IMR-90 (cell line): ENCODE measurements around the gene PFKL. TPM values are rescaled to one million over a fixed set of nuclear protein-coding genes. Genes with fewer than 3 reads are reported as not detected.

ENCODE experiments used
- ATAC-seq: fragments of 200-7000 bp; cut with Tn5 transposase; 2 replicates; pipeline ENCODE4 v1.9.1; 2020; ENCODE audit warnings: low read depth, mild to moderate bottlenecking, moderate library complexity
- BruUV-seq: library from RNA; stranded (reverse); fragments of 400-500 nt; replicated peaks from 2 replicates; lab custom pipeline; 2021; lab: Mats Ljungman, UMichigan
- CTCF ChIA-PET: fragments of 300-600 bp; formaldehyde crosslinking; extraction: SDS; loops from one replicate; lab custom pipeline; 2021; ENCODE audit warnings: antibody characterized with exemption; lab: Yijun Ruan, JAX
- POLR2A ChIA-PET: fragments of 300-600 bp; sonication (Branson Sonifier 250); formaldehyde crosslinking; loops from one replicate; lab custom pipeline; 2022; ENCODE audit warnings: antibody characterized with exemption; ENCODE audit not compliant: unreplicated experiment; lab: Charles Lee
- DNase-seq: peaks from one replicate; pipeline ENCODE4 v3.0.0; 2013
- H2AFZ ChIP-seq: replicated peaks from 2 replicates; pipeline ENCODE3; 2013; ENCODE audit warnings: low read length, mild to moderate bottlenecking; ENCODE audit not compliant: poor library complexity
- H2AK5ac ChIP-seq: 2 replicates; pipeline ENCODE4 v1.6.1; 2013; ENCODE audit warnings: low read depth, low read length, inconsistent platforms
- H2AK9ac ChIP-seq: replicated peaks from 2 replicates; pipeline ENCODE3; 2013; ENCODE audit warnings: mild to moderate bottlenecking, low read depth, low read length, moderate library complexity; ENCODE audit not compliant: poor library complexity
- H2BK120ac ChIP-seq: 2 replicates; pipeline ENCODE4 v1.6.1; 2013; ENCODE audit warnings: low read depth, low read length, inconsistent platforms
- H2BK15ac ChIP-seq: 3 replicates; pipeline ENCODE4 v1.6.1; 2013; ENCODE audit warnings: low read depth, low read length, inconsistent platforms
- H2BK20ac ChIP-seq: 2 replicates; pipeline ENCODE4 v1.6.1; 2013; ENCODE audit warnings: low read depth, mild to moderate bottlenecking, inconsistent platforms, low read length, moderate library complexity
- H2BK5ac ChIP-seq: 2 replicates; pipeline ENCODE4 v1.6.1; 2013; ENCODE audit warnings: mild to moderate bottlenecking, low read depth, low read length, inconsistent platforms; ENCODE audit not compliant: poor library complexity, severe bottlenecking
- H3K14ac ChIP-seq: replicated peaks from 2 replicates; pipeline ENCODE4 v1.6.1; 2013; ENCODE audit warnings: low read depth, low read length, inconsistent platforms
- H3K18ac ChIP-seq: 2 replicates; pipeline ENCODE4 v1.6.1; 2013; ENCODE audit warnings: low read depth, low read length, control low read depth
- H3K23ac ChIP-seq: 2 replicates; pipeline ENCODE4 v1.6.1; 2013; ENCODE audit warnings: low read depth, low read length, inconsistent platforms
- H3K27ac ChIP-seq: 2 replicates; pipeline ENCODE4 v1.5.1; 2013; ENCODE audit warnings: mild to moderate bottlenecking, control low read depth, low read length; ENCODE audit not compliant: insufficient read depth
- H3K27me3 ChIP-seq: 2 replicates; pipeline ENCODE4 v1.6.1; 2013; ENCODE audit warnings: low read length; ENCODE audit not compliant: control insufficient read depth, insufficient read depth
- H3K36me3 ChIP-seq: 2 replicates; pipeline ENCODE4 v1.6.1; 2013; ENCODE audit warnings: low read length, mixed read lengths; ENCODE audit not compliant: control insufficient read depth, insufficient read depth
- H3K4ac ChIP-seq: 2 replicates; pipeline ENCODE4 v1.6.1; 2013; ENCODE audit warnings: low read depth, low read length, inconsistent platforms
- H3K4me1 ChIP-seq: 2 replicates; pipeline ENCODE4 v1.6.1; 2013; ENCODE audit warnings: low read length, mixed read lengths; ENCODE audit not compliant: control insufficient read depth, insufficient read depth
- H3K4me2 ChIP-seq: 2 replicates; pipeline ENCODE4 v1.6.1; 2013; ENCODE audit warnings: low read depth, mild to moderate bottlenecking, control low read depth, low read length, moderate library complexity
- H3K4me3 ChIP-seq: 2 replicates; pipeline ENCODE4 v1.5.1; 2013; ENCODE audit warnings: low read depth, mild to moderate bottlenecking, control low read depth, low read length, moderate library complexity; ENCODE audit not compliant: insufficient read depth
- H3K56ac ChIP-seq: 2 replicates; pipeline ENCODE4 v1.6.1; 2013; ENCODE audit warnings: low read length, inconsistent platforms; ENCODE audit not compliant: insufficient read depth; ENCODE audit errors: extremely low read depth
- H3K79me1 ChIP-seq, 2 experiments: 2 replicates each; pipeline ENCODE4 v1.6.1; 2013; ENCODE audit warnings: low read length in 2 of 2, inconsistent platforms in 1 of 2, low read depth in 1 of 2
- H3K9ac ChIP-seq: 2 replicates; pipeline ENCODE4 v1.6.1; 2013; ENCODE audit warnings: low read depth, low read length, control low read depth
- H3K9me1 ChIP-seq: 2 replicates; pipeline ENCODE4 v1.6.1; 2013; ENCODE audit warnings: low read length, inconsistent platforms; ENCODE audit not compliant: insufficient read depth
- H3K9me3 ChIP-seq: 2 replicates; pipeline ENCODE4 v1.6.1; 2013; ENCODE audit warnings: low read length; ENCODE audit not compliant: control insufficient read depth, insufficient read depth
- H4K20me1 ChIP-seq: 2 replicates; pipeline ENCODE4 v1.6.1; 2013; ENCODE audit warnings: low read length, inconsistent platforms; ENCODE audit not compliant: insufficient read depth
- H4K5ac ChIP-seq: 2 replicates; pipeline ENCODE4 v1.6.1; 2013; ENCODE audit warnings: mild to moderate bottlenecking, low read depth, low read length, control low read depth
- H4K8ac ChIP-seq, 2 experiments: 2 replicates each; pipeline ENCODE4 v1.6.1; 2013; ENCODE audit warnings: low read depth in 2 of 2, low read length in 2 of 2, control low read depth in 1 of 2, inconsistent platforms in 1 of 2
- H4K91ac ChIP-seq: 2 replicates; pipeline ENCODE4 v1.6.1; 2013; ENCODE audit warnings: low read depth, low read length, inconsistent platforms; ENCODE audit not compliant: insufficient read depth
- CEBPB ChIP-seq: IDR thresholded peaks from 2 replicates; pipeline ENCODE4 v1.6.1; 2012; ENCODE audit warnings: low read depth, low read length, improper control_type of control experiment
- WGBS, 2 experiments: methylation state at CpG; one replicate each; pipeline versions ENCODE4 v1.1.5 to v1.1.7; 2013; ENCODE audit warnings: missing lambda C conversion rate in 2 of 2; ENCODE audit not compliant: insufficient read length in 1 of 2; ENCODE audit errors: extremely low coverage in 2 of 2; 5-methylcytosine and 5-hydroxymethylcytosine counted together
- dilution Hi-C: fragments of 300-500 bp; cut with HindIII; formaldehyde crosslinking; loops from one replicate; pipeline ENCODE4 v1.14.3; 2018; ENCODE audit warnings: low sequenced_read_pairs; ENCODE audit not compliant: unreplicated experiment
- in situ Hi-C: fragments of 300-500 bp; cut with MboI; formaldehyde crosslinking; loops from 3 replicates; pipeline ENCODE4 v1.14.3; 2019; ENCODE audit warnings: low sequenced_read_pairs, inconsistent platforms, mixed read lengths
- intact Hi-C: fragments of 100-400 bp; cut with micrococcal nuclease; formaldehyde crosslinking; loops from 2 replicates; pipeline ENCODE4 v1.10.0; 2022
- polyA plus RNA-seq, 3 experiments: library from polyadenylated mRNA; depleted of rRNA; stranded (reverse); fragments of >200 nt; gene quantifications; 2 replicates each; pipeline ENCODE4 v1.2.3, GENCODE V29; 2012; ENCODE audit warnings: low replicate concordance in 1 of 3
- total RNA-seq: library from RNA; depleted of rRNA; stranded (reverse); fragments of >200 nt; gene quantifications from 2 replicates; pipeline ENCODE4 v1.2.3, GENCODE V29; 2012
- TF ChIP-seq, protein P1 (sequence below): conservative IDR thresholded peaks from 2 replicates; pipeline ENCODE4 v1.5.1; 2012; ENCODE audit warnings: mild to moderate bottlenecking, low read depth, low read length, improper control_type of control experiment

Gene PFKL
- total and polyA plus RNA-seq, 2 of the 4 experiments (the other 2 are of a cell fraction), result 103 to 126 TPM

DNA sequence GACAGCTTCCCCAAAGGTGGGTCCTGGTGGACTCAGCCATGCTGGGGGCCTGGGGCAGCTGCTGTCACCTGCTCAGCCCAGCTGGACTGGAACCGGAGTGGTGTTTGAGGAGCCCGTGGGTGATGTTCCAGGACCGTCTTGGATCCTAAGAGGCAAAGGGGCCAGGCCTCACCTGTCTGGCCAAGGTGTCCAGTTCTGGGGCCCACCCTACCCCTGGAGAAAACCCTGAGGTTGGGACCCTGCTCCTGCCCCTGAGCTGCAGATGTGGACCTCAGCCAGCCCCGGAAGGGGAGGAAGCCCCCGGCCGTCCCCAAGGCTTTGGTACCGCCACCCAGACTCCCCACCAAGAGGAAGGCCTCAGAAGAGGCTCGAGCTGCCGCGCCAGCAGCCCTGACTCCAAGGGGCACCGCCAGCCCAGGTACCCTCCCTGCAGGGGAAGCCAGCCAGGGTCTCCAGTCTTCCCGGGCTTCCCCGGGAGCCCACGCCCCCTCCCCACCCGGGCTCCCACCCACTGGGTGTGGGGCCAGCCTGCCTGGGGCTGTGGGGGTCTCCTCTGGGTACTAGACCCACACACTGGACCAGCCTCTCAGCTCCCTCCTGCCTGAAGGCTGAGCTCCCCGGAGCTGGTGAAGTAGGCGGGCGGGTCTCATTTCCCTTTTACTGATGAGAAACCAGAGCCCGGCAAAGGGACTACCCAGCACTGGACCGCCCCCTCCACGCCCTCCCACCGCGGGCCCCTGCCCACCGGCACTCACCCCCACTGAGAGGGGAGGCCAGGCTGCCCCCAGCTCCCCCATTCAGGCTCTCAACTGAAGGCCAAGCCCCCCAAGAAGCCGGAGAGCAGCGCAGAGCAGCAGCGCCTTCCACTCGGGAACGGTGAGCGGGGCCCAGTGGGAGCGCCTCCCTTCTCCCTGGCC, 12.9 kb upstream of the PFKL start:
- Histone ChIP-seq H4K20me1 (no peaks in the 10 kb centered on the region), H3K9ac (no peak overlapping the region), H2BK5ac (no peak overlapping the region), H3K56ac (no peak overlapping the region), H2AK5ac (no peak overlapping the region), H3K27me3 (peaks cover 32% of the 10 kb centered on the region; the same call in 1 of the 2 replicates), H3K9me3 (no peaks in the 10 kb centered on the region), H3K14ac (no peak overlapping the region), H3K36me3 (no peaks in the 10 kb centered on the region), H4K8ac (no peak overlapping the region), H3K4ac (no peak overlapping the region), H3K4me3 (no peak overlapping the region), H2BK15ac (no peak overlapping the region), H3K4me2 (no peak overlapping the region), H3K18ac (no peak overlapping the region), H3K9me1 (no peaks in the 10 kb centered on the region), H2BK120ac (no peak overlapping the region), H3K23ac (no peak overlapping the region), H3K27ac (no peak overlapping the region), H2BK20ac (no peak overlapping the region), H3K4me1 (peaks cover 4% of the 10 kb centered on the region; the same call in 1 of the 2 replicates), H2AFZ (no peak overlapping the region), H2AK9ac (peak overlapping the region; percentile 81), H3K79me1 (no peaks in the 10 kb centered on the region), H4K91ac (no peak overlapping the region), H4K5ac (no peak overlapping the region)
- intact Hi-C loops, result no loop called here
- dilution Hi-C loops, result no loop called here
- 85% methylated on average over 4 of the region's 31 CpGs; no CpG with 5 or more reads in 1 of the 2 experiments for WGBS, 2 experiments
- no peak for ATAC-seq
- in situ Hi-C loops, result no loop called here
- CTCF ChIA-PET, result no interaction called here
- no peak for DNase-seq
- POLR2A ChIA-PET, result no interaction called here
- TF ChIP-seq CEBPB, result no peak
- TF ChIP-seq, protein P1, sequence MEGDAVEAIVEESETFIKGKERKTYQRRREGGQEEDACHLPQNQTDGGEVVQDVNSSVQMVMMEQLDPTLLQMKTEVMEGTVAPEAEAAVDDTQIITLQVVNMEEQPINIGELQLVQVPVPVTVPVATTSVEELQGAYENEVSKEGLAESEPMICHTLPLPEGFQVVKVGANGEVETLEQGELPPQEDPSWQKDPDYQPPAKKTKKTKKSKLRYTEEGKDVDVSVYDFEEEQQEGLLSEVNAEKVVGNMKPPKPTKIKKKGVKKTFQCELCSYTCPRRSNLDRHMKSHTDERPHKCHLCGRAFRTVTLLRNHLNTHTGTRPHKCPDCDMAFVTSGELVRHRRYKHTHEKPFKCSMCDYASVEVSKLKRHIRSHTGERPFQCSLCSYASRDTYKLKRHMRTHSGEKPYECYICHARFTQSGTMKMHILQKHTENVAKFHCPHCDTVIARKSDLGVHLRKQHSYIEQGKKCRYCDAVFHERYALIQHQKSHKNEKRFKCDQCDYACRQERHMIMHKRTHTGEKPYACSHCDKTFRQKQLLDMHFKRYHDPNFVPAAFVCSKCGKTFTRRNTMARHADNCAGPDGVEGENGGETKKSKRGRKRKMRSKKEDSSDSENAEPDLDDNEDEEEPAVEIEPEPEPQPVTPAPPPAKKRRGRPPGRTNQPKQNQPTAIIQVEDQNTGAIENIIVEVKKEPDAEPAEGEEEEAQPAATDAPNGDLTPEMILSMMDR, result no peak
- no TSS peak for BruUV-seq
